Measurements from ENCODE around the gene GLI3. TPM values are rescaled to one million over a fixed set of nuclear protein-coding genes. Genes with fewer than 3 reads are reported as not detected.

Gene GLI3
- total and polyA plus RNA-seq, 10 of the 15 experiments (the other 5 are each of a cell fraction or from before 2014, with no cell fraction given): 0.01 TPM; not detected in 8

- ATAC-seq (no peak), DNase-seq (ENCODE audit: low read depth, low spot score) (no peak), FAIRE-seq (no peak)
- Histone ChIP-seq H2AFZ (ENCODE audit: control insufficient read depth, low read depth, low read length) (no peak overlapping the region), H3K27me3 (replicated peaks in 1 of 2; ENCODE audit: control insufficient read depth in 2 of 2, insufficient read depth in 2 of 2, low read length in 1 of 2) (no peaks in the 10 kb centered on the region), H3K4me3 (no peak overlapping the region), H3K9ac (ENCODE audit: control insufficient read depth, insufficient read depth, low read length) (no peak overlapping the region), H3K9me3 (replicated peaks; ENCODE audit: control insufficient read depth, insufficient read depth, low read length) (no peaks in the 10 kb centered on the region), H3K4me1 (ENCODE audit: control insufficient read depth, insufficient read depth, low read length) (no peaks in the 10 kb centered on the region), H3K27ac (ENCODE audit: control insufficient read depth, insufficient read depth) (no peak overlapping the region), H4K20me1 (ENCODE audit: control insufficient read depth, insufficient read depth) (no peaks in the 10 kb centered on the region), H3K4me2 (ENCODE audit: control insufficient read depth, insufficient read depth) (no peak overlapping the region), H3K36me3 (ENCODE audit: control insufficient read depth in 2 of 2, insufficient read depth in 2 of 2, low read length in 1 of 2) (no peaks in the 10 kb centered on the region), H3K79me2 (ENCODE audit: control insufficient read depth, insufficient read depth, low read length) (no peaks in the 10 kb centered on the region)
- RAD21 ChIA-PET (ENCODE audit: unreplicated experiment): no interaction called here
- intact Hi-C loops (cut with micrococcal nuclease; ENCODE audit: unreplicated experiment): no loop called here
- CTCF ChIA-PET: interaction anchor here (0.8 to 1.8 kb wide), 3 partner anchors 13 to 23 kb away, joined by 3 to 4 read pairs (median 3); no protein-coding TSS in a partner anchor
- in situ Hi-C loops (cut with MboI): no loop called here
- SMC1A ChIA-PET (ENCODE audit: uncharacterized antibody, unreplicated experiment): interaction anchor here (0.9 to 2.1 kb wide), 4 partner anchors 11 to 21 kb away, joined by 3 to 9 read pairs (median 4); no protein-coding TSS in a partner anchor
- POLR2A ChIA-PET: no interaction called here
- WGBS (ENCODE audit: insufficient coverage, insufficient replicate concordance, low lambda C conversion rate, missing lambda C conversion rate): 60% methylated on average over 16 of the region's 16 CpGs
- no TSS peak for BruUV-seq (replicated peaks)
- no peak for TF ChIP-seq DPF2 (IDR thresholded peaks at IDR 0.05)
- no peak for TF ChIP-seq HSF1 (IDR thresholded peaks at IDR 0.05; ENCODE audit: low read depth, low read length)
- no peak for TF ChIP-seq STAT1 (conservative IDR thresholded peaks at IDR 0.05)
- TF ChIP-seq NFIC (IDR thresholded peaks at IDR 0.05; ENCODE audit: low read depth, low read length): no peak
- no peak for TF ChIP-seq GABPA (IDR thresholded peaks at IDR 0.05; ENCODE audit: low read depth)
- no peak for TF ChIP-seq RAD51 (IDR thresholded peaks at IDR 0.05)
- no peak for TF ChIP-seq USF2 (IDR thresholded peaks at IDR 0.05; ENCODE audit: borderline replicate concordance, low read depth, low read length)
- no peak for TF ChIP-seq POLR2AphosphoS5 (IDR thresholded peaks at IDR 0.05; ENCODE audit: low read length)
- no peak for TF ChIP-seq IKZF2 (IDR thresholded peaks at IDR 0.05)
- no peak for TF ChIP-seq GATAD2B (conservative IDR thresholded peaks at IDR 0.05; ENCODE audit: low read depth)
- TF ChIP-seq SKIL (IDR thresholded peaks at IDR 0.05; ENCODE audit: low read depth, poor library complexity, severe bottlenecking): no peak
- TF ChIP-seq RELA (IDR thresholded peaks at IDR 0.05; ENCODE audit: borderline replicate concordance, partially characterized antibody): no peak
These were observed 272.7 kb downstream of the GLI3 start for GRCh38 chr7:41964183-41964753.

All from GM12878 (cell line).